K562 (cell line): ENCODE results near the gene TMED7. TPM values are rescaled to one million over a fixed set of nuclear protein-coding genes. Genes with fewer than 3 reads are reported as not detected.

Source experiments
- ATAC-seq: fragments of 200-7000 bp; cut with Tn5 transposase; 3 replicates; pipeline ENCODE4 v1.9.1; 2020; ENCODE audit warnings: moderate library complexity
- BruUV-seq: library from RNA; stranded (reverse); fragments of 400-500 nt; replicated peaks from 2 replicates; lab custom pipeline; 2021; lab: Mats Ljungman, UMichigan
- CTCF ChIA-PET: fragments of 300-600 bp; formaldehyde crosslinking; extraction: SDS; loops from one replicate; lab custom pipeline; 2021; ENCODE audit warnings: low intra/inter-chr PET ratio; lab: Yijun Ruan, JAX
- POLR2A ChIA-PET: fragments of 300-600, 350-650 bp; sonication (Branson Sonifier 250); formaldehyde crosslinking; extraction: SDS; loops from one replicate; lab custom pipeline; 2021; ENCODE audit warnings: antibody characterized with exemption, inconsistent platforms; lab: Yijun Ruan, JAX
- DNase-seq, 4 experiments: peaks; one replicate each; pipeline versions ENCODE4 v3.0.0 to v3.0.0-alpha.2; 2011 to 2018; ENCODE audit warnings: low spot score in 3 of 4, mixed read lengths in 3 of 4; ENCODE audit errors: extremely low read depth in 1 of 4
- FAIRE-seq: peaks from 2 replicates; lab custom pipeline; 2011; peaks lifted over from hg19 to GRCh38; lab: Jason Lieb, UNC
- H2AFZ ChIP-seq: 2 replicates; pipeline ENCODE4 v1.6.0; 2011; ENCODE audit warnings: low read depth, low read length, control low read depth, inconsistent platforms
- H3K27ac ChIP-seq: fragments of 200-600 bp; 3 replicates; pipeline ENCODE4 v1.8.0; 2011; ENCODE audit warnings: low read depth, mild to moderate bottlenecking, control low read depth, inconsistent platforms, low read length, moderate library complexity, mixed read lengths; ENCODE audit errors: extremely low read depth
- H3K27me3 ChIP-seq, 2 experiments: fragments of 300-600 bp in 1 of 2; 2 replicates in 1 of 2; 3 replicates in 1 of 2; pipeline versions ENCODE4 v1.6.0 to v1.8.0; 2011; ENCODE audit warnings: inconsistent platforms in 2 of 2, low read length in 2 of 2, mild to moderate bottlenecking in 1 of 2, mixed read lengths in 1 of 2, moderate library complexity in 1 of 2; ENCODE audit not compliant: control insufficient read depth in 2 of 2, insufficient read depth in 2 of 2
- H3K36me3 ChIP-seq: fragments of 300-600 bp; 3 replicates; pipeline ENCODE4 v1.8.0; 2011; ENCODE audit warnings: mild to moderate bottlenecking, low read length, inconsistent platforms; ENCODE audit not compliant: control insufficient read depth, insufficient read depth
- H3K4me1 ChIP-seq, 2 experiments: fragments of 200-600 bp in 1 of 2; replicated peaks in 1 of 2; 2 replicates in 1 of 2; 3 replicates in 1 of 2; pipeline versions ENCODE4 v1.5.1 to v1.8.0; 2011; ENCODE audit warnings: inconsistent platforms in 2 of 2, low read length in 2 of 2, mild to moderate bottlenecking in 1 of 2, mixed read lengths in 1 of 2, moderate library complexity in 1 of 2; ENCODE audit not compliant: control insufficient read depth in 2 of 2, insufficient read depth in 2 of 2
- H3K4me2 ChIP-seq: 2 replicates; pipeline ENCODE4 v1.6.1; 2011; ENCODE audit warnings: low read length, control low read depth, inconsistent platforms, mixed read lengths; ENCODE audit not compliant: insufficient read depth
- H3K4me3 ChIP-seq: fragments of 200-600 bp; sonication (generic), shearing (Covaris generic); 2 replicates; pipeline ENCODE4 v1.5.1; 2016; ENCODE audit warnings: control low read depth, inconsistent platforms
- H3K79me2 ChIP-seq: fragments of 200-600 bp; 3 replicates; pipeline ENCODE4 v1.8.0; 2011; ENCODE audit warnings: low read length, inconsistent platforms; ENCODE audit not compliant: control insufficient read depth, insufficient read depth
- H3K9ac ChIP-seq, 2 experiments: 2 replicates each; pipeline versions ENCODE4 v1.6.0 to v1.6.1; 2011; ENCODE audit warnings: low read depth in 2 of 2, low read length in 2 of 2, control low read depth in 1 of 2, inconsistent platforms in 1 of 2, mild to moderate bottlenecking in 1 of 2, mixed read lengths in 1 of 2; ENCODE audit not compliant: insufficient read depth in 1 of 2
- H3K9me1 ChIP-seq: one replicate; pipeline ENCODE4 v1.6.0; 2011; ENCODE audit warnings: inconsistent platforms, mild to moderate bottlenecking, low read length, moderate library complexity; ENCODE audit not compliant: control insufficient read depth, insufficient read depth
- H3K9me3 ChIP-seq: replicated peaks from 2 replicates; pipeline ENCODE4 v1.5.1; 2011; ENCODE audit warnings: low read depth, low read length, inconsistent platforms; ENCODE audit not compliant: control insufficient read depth, insufficient read depth
- H4K20me1 ChIP-seq: replicated peaks from 2 replicates; pipeline ENCODE4 v1.6.1; 2011; ENCODE audit warnings: low read length, inconsistent platforms, mixed read lengths; ENCODE audit not compliant: control insufficient read depth, insufficient read depth
- BCOR ChIP-seq: fragments of 450-650 bp; IDR thresholded peaks from 2 replicates; pipeline ENCODE4 v1.6.1; 2016
- CXXC5 ChIP-seq: fragments of 250-450 bp; sonication (Bioruptor Pico); IDR thresholded peaks from 2 replicates; pipeline ENCODE4 v1.8.0; 2022; ENCODE audit warnings: inconsistent platforms, mild to moderate bottlenecking, moderate library complexity
- ELK1 ChIP-seq: sonication (generic); formaldehyde crosslinking; IDR thresholded peaks from 2 replicates; pipeline ENCODE4 v1.8.1; 2022; ENCODE audit warnings: missing genetic modification reagents
- FOS ChIP-seq: IDR thresholded peaks from 3 replicates; pipeline ENCODE4 v1.6.1; 2011; ENCODE audit not compliant: insufficient read length; ENCODE audit errors: extremely low read depth
- ZNF740 ChIP-seq, 3 experiments: fragments of 200-800 bp in 1 of 3; sonication (Bioruptor generic) in 1 of 3; sonication (generic) in 1 of 3; formaldehyde crosslinking in 1 of 3; IDR thresholded peaks; 2 replicates each; pipeline versions ENCODE4 v1.6.1 to v1.8.0; 2016 to 2022; ENCODE audit warnings: mild to moderate bottlenecking in 2 of 3, missing compliant biosample characterization in 2 of 3, missing genetic modification characterization in 2 of 3, missing genetic modification reagents in 1 of 3
- WGBS: fragments of 100-300 bp; shearing (Covaris generic); methylation state at CpG from one replicate; pipeline ENCODE4 v1.1.6; 2016; ENCODE audit warnings: low coverage, mixed read lengths; ENCODE audit not compliant: insufficient coverage; ENCODE audit errors: missing lambda C conversion rate; 5-methylcytosine and 5-hydroxymethylcytosine counted together
- in situ Hi-C: fragments of 300-500 bp; cut with MboI; formaldehyde crosslinking; loops from 4 replicates; pipeline ENCODE4 v1.15.0; 2018; ENCODE audit warnings: inconsistent platforms, mixed read lengths
- intact Hi-C: fragments of 100-400 bp; cut with micrococcal nuclease; formaldehyde crosslinking; loops from 2 replicates; pipeline ENCODE4 v1.14.2; 2022
- polyA plus RNA-seq, 8 experiments: library from polyadenylated mRNA; depleted of rRNA in 4 of 8; stranded (reverse) in 5 of 8; unstranded in 3 of 8; fragments of >200 nt; fragmentation: Nextera tagmentation in 2 of 8; fragmentation: Illumina TruSeq in 1 of 8; extraction: Ambion mirVana in 2 of 8; extraction: Trizol in 1 of 8; gene quantifications; 2 replicates each; pipeline versions ENCODE4 v1.2.1 to v1.2.3, GENCODE V29; 2011 to 2014; ENCODE audit warnings: inconsistent platforms in 1 of 8, missing spikeins in 1 of 8
- total RNA-seq, 7 experiments: library from RNA; depleted of rRNA in 6 of 7; stranded (reverse); fragments of >200 nt in 6 of 7; fragmentation: Illumina TruSeq in 2 of 7; extraction: Trizol in 2 of 7; gene quantifications; 2 replicates each; pipeline versions ENCODE4 v1.2.1 to v1.2.3, GENCODE V29; 2011 to 2021; ENCODE audit warnings: low replicate concordance in 1 of 7
- TF ChIP-seq, protein P1 (sequence below): fragments of 450-650 bp; formaldehyde crosslinking; IDR thresholded peaks from 2 replicates; pipeline ENCODE4 v1.4.0; 2022; ENCODE audit warnings: mild to moderate bottlenecking, moderate library complexity
- TF ChIP-seq, protein P2 (sequence below): sonication (generic); formaldehyde crosslinking; IDR thresholded peaks from 2 replicates; pipeline ENCODE4 v1.4.0; 2020; ENCODE audit warnings: mild to moderate bottlenecking, missing genetic modification reagents
- TF ChIP-seq, protein P3 (sequence below): sonication (generic); formaldehyde crosslinking; IDR thresholded peaks from 2 replicates; pipeline ENCODE4 v1.8.0; 2022; ENCODE audit warnings: mild to moderate bottlenecking, missing genetic modification reagents

The TMED7 gene
- total and polyA plus RNA-seq, 9 of the 15 experiments (the other 6 are each of a cell fraction or from before 2014, with no cell fraction given): 15.9 to 93.4 (median 41.7) TPM

GRCh38 chr5:115605436-115605835 lies 20.4 kb downstream of the TMED7 start:
- Histone ChIP-seq H3K27me3 (no peaks in the 10 kb centered on the region), H4K20me1 (no peaks in the 10 kb centered on the region), H2AFZ (no peak overlapping the region), H3K36me3 (peaks cover 36% of the 10 kb centered on the region), H3K79me2 (0 out of 3 replicates have a peak, but pooled peaks cover 20% of the 10 kb centered on the region), H3K9me3 (no peaks in the 10 kb centered on the region), H3K4me2 (no peak overlapping the region), H3K9me1 (no peaks in the 10 kb centered on the region), H3K4me3 (no peak overlapping the region), H3K9ac (no peak overlapping the region), H3K4me1 (peaks cover 3 to 8% of the 10 kb centered on the region in 2 experiments; a peak in 2 of 5 replicates), H3K27ac (no peak overlapping the region)
- WGBS: 97% methylated on average over 3 of the region's 3 CpGs
- BruUV-seq: no TSS peak
- FAIRE-seq (no peak), ATAC-seq (no peak), DNase-seq (no peak)
- ChIA-PET POLR2A (no interaction called here), CTCF (no interaction called here)
- intact Hi-C loops: no loop called here
- TF ChIP-seq, protein P1, sequence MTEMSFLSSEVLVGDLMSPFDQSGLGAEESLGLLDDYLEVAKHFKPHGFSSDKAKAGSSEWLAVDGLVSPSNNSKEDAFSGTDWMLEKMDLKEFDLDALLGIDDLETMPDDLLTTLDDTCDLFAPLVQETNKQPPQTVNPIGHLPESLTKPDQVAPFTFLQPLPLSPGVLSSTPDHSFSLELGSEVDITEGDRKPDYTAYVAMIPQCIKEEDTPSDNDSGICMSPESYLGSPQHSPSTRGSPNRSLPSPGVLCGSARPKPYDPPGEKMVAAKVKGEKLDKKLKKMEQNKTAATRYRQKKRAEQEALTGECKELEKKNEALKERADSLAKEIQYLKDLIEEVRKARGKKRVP (CRISPR knock-in tag): no peak
- no peak for TF ChIP-seq ELK1
- no peak for TF ChIP-seq ZNF740 (CRISPR knock-in tag; IDR thresholded peaks at IDR 0.05)
- TF ChIP-seq ZNF740 (tag; IDR thresholded peaks at IDR 0.05): no peak
- TF ChIP-seq, protein P2, sequence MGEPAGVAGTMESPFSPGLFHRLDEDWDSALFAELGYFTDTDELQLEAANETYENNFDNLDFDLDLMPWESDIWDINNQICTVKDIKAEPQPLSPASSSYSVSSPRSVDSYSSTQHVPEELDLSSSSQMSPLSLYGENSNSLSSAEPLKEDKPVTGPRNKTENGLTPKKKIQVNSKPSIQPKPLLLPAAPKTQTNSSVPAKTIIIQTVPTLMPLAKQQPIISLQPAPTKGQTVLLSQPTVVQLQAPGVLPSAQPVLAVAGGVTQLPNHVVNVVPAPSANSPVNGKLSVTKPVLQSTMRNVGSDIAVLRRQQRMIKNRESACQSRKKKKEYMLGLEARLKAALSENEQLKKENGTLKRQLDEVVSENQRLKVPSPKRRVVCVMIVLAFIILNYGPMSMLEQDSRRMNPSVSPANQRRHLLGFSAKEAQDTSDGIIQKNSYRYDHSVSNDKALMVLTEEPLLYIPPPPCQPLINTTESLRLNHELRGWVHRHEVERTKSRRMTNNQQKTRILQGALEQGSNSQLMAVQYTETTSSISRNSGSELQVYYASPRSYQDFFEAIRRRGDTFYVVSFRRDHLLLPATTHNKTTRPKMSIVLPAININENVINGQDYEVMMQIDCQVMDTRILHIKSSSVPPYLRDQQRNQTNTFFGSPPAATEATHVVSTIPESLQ (CRISPR knock-in tag): no peak
- TF ChIP-seq FOS: no peak
- TF ChIP-seq BCOR: no peak
- no peak for TF ChIP-seq CXXC5
- TF ChIP-seq, protein P3, sequence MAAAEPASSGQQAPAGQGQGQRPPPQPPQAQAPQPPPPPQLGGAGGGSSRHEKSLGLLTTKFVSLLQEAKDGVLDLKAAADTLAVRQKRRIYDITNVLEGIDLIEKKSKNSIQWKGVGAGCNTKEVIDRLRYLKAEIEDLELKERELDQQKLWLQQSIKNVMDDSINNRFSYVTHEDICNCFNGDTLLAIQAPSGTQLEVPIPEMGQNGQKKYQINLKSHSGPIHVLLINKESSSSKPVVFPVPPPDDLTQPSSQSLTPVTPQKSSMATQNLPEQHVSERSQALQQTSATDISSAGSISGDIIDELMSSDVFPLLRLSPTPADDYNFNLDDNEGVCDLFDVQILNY (CRISPR knock-in tag): no peak
- in situ Hi-C loops: no loop called here
